HFF-Myc (cell line): ENCODE data around the gene WFDC1.

Experiments used
- DNase-seq: peaks from one replicate; pipeline ENCODE4 v3.0.0-alpha.2; 2011; ENCODE audit warnings: low read depth; ENCODE audit errors: extremely low read depth
- H3K4me3 ChIP-seq: replicated peaks from 2 replicates; pipeline ENCODE4 v1.5.1; 2011; ENCODE audit warnings: low read depth, mild to moderate bottlenecking, control low read depth, low read length
- TF ChIP-seq, protein P1 (sequence below): IDR thresholded peaks from 2 replicates; pipeline ENCODE4 v1.5.1; 2012; ENCODE audit warnings: mild to moderate bottlenecking, low read depth, low read length, control low read depth; ENCODE audit errors: missing control alignments

The WFDC1 gene

DNA sequence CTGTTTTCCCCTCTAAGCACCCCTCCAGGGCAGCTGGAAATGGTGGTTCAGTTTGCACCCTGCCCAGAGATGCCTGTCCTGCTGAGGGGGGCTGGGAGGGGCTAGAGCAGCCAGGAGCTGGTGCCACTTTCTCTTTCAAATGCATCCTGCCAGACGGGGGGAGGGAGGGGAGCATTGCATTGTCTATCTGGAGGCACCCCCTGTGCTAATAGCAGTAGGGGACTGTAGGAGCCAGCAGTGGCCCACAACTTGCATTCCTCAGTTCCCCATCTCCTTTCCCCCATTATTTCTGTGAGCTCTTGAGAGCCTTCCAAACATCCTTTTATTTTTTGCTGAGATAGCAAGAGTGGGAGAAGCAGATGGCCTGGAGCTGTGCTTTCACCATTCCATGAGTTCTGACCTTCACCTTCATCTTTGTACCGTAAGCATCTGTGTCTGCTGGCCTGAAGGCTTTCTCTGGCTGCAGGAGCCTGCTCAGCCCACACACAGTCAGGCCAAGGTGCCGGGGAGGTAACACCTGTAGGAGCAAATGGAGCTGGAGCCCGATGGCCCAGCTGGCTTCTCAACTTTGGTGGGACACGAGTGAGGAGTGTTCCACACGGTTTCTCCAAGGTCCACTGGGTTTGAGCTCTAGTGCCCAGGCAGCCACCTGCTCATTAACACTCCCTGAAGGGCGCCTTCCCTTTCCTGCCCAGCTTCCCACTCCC is 5.2 kb downstream of the WFDC1 start:
- TF ChIP-seq, protein P1, sequence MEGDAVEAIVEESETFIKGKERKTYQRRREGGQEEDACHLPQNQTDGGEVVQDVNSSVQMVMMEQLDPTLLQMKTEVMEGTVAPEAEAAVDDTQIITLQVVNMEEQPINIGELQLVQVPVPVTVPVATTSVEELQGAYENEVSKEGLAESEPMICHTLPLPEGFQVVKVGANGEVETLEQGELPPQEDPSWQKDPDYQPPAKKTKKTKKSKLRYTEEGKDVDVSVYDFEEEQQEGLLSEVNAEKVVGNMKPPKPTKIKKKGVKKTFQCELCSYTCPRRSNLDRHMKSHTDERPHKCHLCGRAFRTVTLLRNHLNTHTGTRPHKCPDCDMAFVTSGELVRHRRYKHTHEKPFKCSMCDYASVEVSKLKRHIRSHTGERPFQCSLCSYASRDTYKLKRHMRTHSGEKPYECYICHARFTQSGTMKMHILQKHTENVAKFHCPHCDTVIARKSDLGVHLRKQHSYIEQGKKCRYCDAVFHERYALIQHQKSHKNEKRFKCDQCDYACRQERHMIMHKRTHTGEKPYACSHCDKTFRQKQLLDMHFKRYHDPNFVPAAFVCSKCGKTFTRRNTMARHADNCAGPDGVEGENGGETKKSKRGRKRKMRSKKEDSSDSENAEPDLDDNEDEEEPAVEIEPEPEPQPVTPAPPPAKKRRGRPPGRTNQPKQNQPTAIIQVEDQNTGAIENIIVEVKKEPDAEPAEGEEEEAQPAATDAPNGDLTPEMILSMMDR: no peak
- no peak for DNase-seq

DNA sequence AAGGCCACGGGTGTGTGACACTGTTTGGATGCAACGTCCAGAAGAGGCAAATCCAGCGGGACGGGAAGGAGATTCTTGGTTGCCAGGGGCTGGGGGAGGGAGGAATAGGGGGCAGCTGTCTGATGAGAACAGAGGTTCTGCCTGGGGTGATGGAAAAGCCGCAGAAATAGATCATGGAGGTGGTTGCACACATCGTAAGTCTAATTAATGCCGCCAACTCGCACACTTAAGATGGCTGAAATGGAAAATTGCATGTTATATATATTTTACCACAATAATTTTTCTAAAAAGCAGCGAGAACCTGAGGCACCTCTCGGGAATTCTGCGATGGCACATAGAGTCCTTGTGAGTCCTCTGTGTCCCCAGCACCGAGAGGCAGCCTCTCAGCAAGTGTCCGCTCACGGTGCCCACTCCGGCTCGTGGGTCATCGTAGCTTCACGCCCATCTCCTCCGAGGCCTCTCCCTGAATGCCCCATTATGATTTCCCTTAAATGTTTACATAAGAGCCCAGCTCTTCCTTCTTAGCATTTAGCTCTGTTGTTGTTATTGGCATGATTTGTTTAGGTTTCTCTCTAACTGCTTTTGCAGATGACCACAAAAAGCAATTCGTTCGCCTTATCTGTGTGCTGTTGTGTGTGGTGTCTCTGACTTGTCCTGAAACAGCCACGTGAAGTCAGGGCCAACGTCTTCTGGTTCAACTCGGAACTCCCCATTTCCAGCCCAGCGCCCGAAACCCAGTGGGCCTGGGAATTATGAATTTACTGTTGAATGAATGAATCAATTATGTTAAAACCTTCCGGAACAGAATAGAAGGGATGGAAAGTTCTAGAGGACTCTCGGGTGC is 7.7 kb downstream of the WFDC1 start:
- H3K4me3 ChIP-seq: no peak overlapping the region
- no peak for DNase-seq
- TF ChIP-seq, protein P1: no peak

More for the DNA sequence above, 5.2 kb downstream of the WFDC1 start:
- H3K4me3 ChIP-seq: no peak overlapping the region

DNA sequence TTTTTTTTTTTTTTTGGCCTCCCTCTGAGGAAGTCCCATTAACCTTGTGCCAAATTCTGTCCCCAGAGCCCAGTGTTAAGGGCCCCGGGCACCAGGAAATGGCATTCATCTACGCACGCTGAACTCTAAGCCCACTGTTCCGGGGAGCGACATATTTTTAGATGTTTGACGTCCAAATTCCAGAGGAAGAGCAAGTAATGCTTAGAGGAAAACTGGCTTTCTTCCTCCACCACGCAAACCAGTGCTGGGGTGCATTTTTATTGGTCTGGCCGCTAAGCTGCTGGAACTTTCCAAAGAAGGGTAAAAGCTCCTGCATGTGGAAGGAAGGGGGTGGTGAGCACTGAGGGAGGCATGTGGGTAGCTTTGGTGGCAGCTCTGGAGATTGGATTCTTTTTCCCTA is 8.3 kb downstream of the WFDC1 start:
- TF ChIP-seq, protein P1: no peak
- H3K4me3 ChIP-seq: no peak overlapping the region
- DNase-seq: no peak

DNA sequence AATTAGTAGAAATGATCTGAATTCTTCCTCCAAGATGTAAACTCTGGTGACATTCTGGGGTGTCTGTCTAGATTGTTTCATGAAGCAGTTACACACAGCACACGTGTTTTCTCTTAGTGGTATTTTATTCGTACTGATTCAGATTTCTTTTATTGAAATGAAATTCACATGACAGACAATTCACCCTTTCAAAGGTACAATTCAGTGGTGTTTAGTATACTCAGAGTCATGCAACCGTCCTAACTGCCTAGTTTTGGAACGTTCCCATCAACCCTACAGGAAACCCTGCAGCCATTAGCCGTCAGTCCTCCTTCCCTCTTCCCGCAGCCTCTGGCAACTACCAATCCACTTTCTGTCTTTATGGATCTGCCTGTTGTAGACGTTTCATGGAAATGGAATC is 8.8 kb downstream of the WFDC1 start:
- TF ChIP-seq, protein P1: no peak
- DNase-seq: no peak
- H3K4me3 ChIP-seq: no peak overlapping the region

DNA sequence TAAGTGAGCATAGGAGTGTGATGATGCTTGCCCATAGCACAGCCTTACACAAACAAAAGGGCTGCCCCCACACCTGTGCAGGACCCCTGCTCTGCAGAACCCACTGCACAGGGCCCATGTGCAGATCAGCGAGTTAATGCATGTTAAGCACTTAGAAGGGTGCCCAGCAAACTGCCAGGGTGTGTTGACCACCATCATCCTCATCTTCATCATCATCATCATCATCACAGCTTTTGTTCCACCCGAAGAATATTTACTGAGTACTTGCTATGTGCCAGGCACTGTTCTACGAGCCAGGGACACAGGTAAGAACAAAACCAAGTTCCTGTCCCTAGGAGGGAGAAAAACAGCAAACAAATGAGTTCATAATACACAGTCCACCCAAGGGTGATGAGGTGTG is 11.9 kb downstream of the WFDC1 start:
- TF ChIP-seq, protein P1: no peak
- no peak for DNase-seq

DNA sequence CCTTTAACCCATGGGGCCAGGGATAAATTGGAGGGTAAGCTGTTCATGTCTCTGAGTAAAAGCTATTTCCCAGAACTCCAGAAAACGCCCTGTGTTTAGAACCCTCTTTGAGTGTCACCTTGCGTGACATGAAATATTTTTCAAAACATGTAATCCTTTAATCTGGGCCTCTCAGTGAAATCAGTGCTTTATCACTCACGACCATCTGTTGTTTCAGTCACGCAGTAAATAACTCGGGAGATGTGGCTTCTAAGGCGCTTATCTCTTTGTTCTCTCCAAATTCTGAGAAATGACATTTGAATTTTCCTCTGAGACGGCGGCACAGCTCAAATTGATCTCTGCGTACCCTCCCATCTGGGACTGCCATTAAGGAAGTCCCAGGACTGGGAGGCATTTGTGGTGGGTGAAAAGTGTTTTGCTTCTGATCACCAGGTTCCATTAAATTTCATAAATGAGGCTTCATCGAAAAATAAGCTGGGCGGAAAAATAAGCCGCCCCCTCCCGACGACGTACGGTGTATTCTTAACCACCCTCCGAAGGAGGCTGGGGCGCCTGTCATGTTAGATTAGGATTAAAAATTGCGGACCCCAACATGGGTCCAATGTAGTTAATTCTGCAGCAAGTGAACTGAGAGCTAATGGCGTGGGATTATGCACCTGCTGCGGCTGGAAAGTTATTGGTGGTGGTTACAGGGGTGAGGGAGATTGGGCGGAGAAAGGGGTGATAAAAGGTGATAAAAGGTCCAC is 12.7 kb downstream of the WFDC1 start:
- TF ChIP-seq, protein P1: no peak
- no peak for DNase-seq
- H3K4me3 ChIP-seq: no peak overlapping the region

More for the DNA sequence above, 11.9 kb downstream of the WFDC1 start:
- H3K4me3 ChIP-seq: no peak overlapping the region
